Uterus (tissue), 2 donors: ENCODE measurements around the gene FHDC1.

ENCODE experiments used
- CTCF ChIP-seq, 4 experiments: fragments of 200-600 bp in 2 of 4; fragments of 450-650 bp in 2 of 4; sonication (generic) in 2 of 4; IDR thresholded peaks; one replicate each; pipeline ENCODE4 v1.5.1; 2016 to 2019; ENCODE audit warnings: antibody characterized with exemption in 4 of 4, mild to moderate bottlenecking in 2 of 4, moderate library complexity in 1 of 4
- POLR2A ChIP-seq, 2 donors: fragments of 450-650 bp; IDR thresholded peaks; one replicate each; pipeline ENCODE4 v1.6.1; 2016; ENCODE audit warnings: antibody characterized with exemption in 2 of 2, mild to moderate bottlenecking in 1 of 2, moderate library complexity in 1 of 2

- TF ChIP-seq CTCF (IDR thresholded peaks at IDR 0.05) (no peak), POLR2A (IDR thresholded peaks at IDR 0.05) (no peak)
Observed at GRCh38 chr4:152943672-152944071, 7.5 kb downstream of the FHDC1 start.
